Measurements from ENCODE around the gene RIC8B. TPM values are rescaled to one million over a fixed set of nuclear protein-coding genes. Genes with fewer than 3 reads are reported as not detected.

Gene RIC8B
- total RNA-seq, 1 experiment from 2014 or later: 29.0 TPM

- Histone ChIP-seq H3K14ac (ENCODE audit: insufficient read depth, low read length) (no peak overlapping the region), H2AK5ac (ENCODE audit: insufficient read length, low read length) (no peak overlapping the region), H2BK20ac (ENCODE audit: low read depth, low read length, poor library complexity, severe bottlenecking) (no peak overlapping the region), H3K9ac (ENCODE audit: extremely low read depth, insufficient read length, low read length) (no peak overlapping the region), H2BK12ac (ENCODE audit: insufficient read length, low read depth, low read length) (no peak overlapping the region), H3K23me2 (ENCODE audit: insufficient read length, low read depth, low read length, poor library complexity, severe bottlenecking) (no peaks in the 10 kb centered on the region), H3K27me3 (ENCODE audit: insufficient read depth, low read length) (no peaks in the 10 kb centered on the region), H3K79me1 (ENCODE audit: insufficient read depth, low read depth, low read length, poor library complexity, severe bottlenecking) (no peaks in the 10 kb centered on the region), H3K18ac (ENCODE audit: insufficient read length, low read depth, low read length) (no peak overlapping the region), H3T11ph (ENCODE audit: low read length) (no peak overlapping the region), H2BK15ac (ENCODE audit: low read depth, low read length) (no peak overlapping the region), H3K4me2 (ENCODE audit: insufficient read depth, insufficient read length, low read length) (no peak overlapping the region), H4K5ac (ENCODE audit: insufficient read length, low read depth, low read length) (no peak overlapping the region), H3K23ac (ENCODE audit: insufficient read length, low read depth, low read length) (no peak overlapping the region), H4K8ac (replicated peaks; ENCODE audit: insufficient read length, low read depth, low read length) (no peak overlapping the region), H2AFZ (ENCODE audit: low read length) (no peak overlapping the region), H3K79me2 (ENCODE audit: insufficient read depth, low read length) (no peaks in the 10 kb centered on the region), H3K56ac (ENCODE audit: insufficient read length, low read depth, low read length) (no peak overlapping the region), H3K9me3 (ENCODE audit: control insufficient read depth, low read depth, low read length) (no peaks in the 10 kb centered on the region), H2BK120ac (ENCODE audit: low read depth, low read length, poor library complexity, severe bottlenecking) (no peak overlapping the region), H2BK5ac (ENCODE audit: insufficient read length, low read length) (no peak overlapping the region), H4K20me1 (ENCODE audit: control insufficient read depth, insufficient read depth, insufficient read length) (no peaks in the 10 kb centered on the region), H3K4me1 (ENCODE audit: insufficient read depth, low read length) (peaks cover 5% of the 10 kb centered on the region; the same call in 1 of the 2 replicates), H4K91ac (ENCODE audit: insufficient read length, low read depth, low read length) (no peak overlapping the region), H3K27ac (ENCODE audit: insufficient read length, low read depth, low read length) (no peak overlapping the region), H3K4ac (ENCODE audit: low read depth, low read length) (no peak overlapping the region)
- DNase-seq: no peak
- H3K4me3 Mint-ChIP-seq: no peak overlapping the region; a peak in 1 of 5 replicates
- H3K9me3 Mint-ChIP-seq: no peaks in the 10 kb centered on the region
- no CpG with 5 or more reads among the region's 8 CpGs for WGBS (ENCODE audit: extremely low coverage, insufficient read length, low lambda C conversion rate)
- peaks cover 1 to 7% (median 6%) of the 10 kb centered on the region in 3 experiments; a peak in 4 of 7 replicates for H3K36me3 Mint-ChIP-seq (ENCODE audit: insufficient read depth in 1 of 3, low read depth in 3 of 3)
- H3K27ac Mint-ChIP-seq: no peak overlapping the region
- TF ChIP-seq CTCF (conservative IDR thresholded peaks at IDR 0.05): no peak
- no peaks in the 10 kb centered on the region for H3K27me3 Mint-ChIP-seq (ENCODE audit: low read depth)
- H3K4me1 Mint-ChIP-seq: peaks cover 9 to 21% of the 10 kb centered on the region in 2 experiments
Measured at GRCh38 chr12:106837782-106838181, 63.3 kb downstream of the RIC8B start.

Data from H9 (cell line).